HL-60/S4 treated with retinoic acid at 250 ng/mL for 4 days and 3 days (cell line): ENCODE measurements around the gene KCTD3.

Source experiments
- in situ Hi-C: fragments of 300-500 bp; cut with MboI; formaldehyde crosslinking; loops from 2 replicates; pipeline ENCODE4 v1.7.0; 2022; ENCODE audit warnings: low sequenced_read_pairs

KCTD3 gene

GRCh38 chr1:215650446-215651149 is 83.5 kb downstream of the KCTD3 start:
- in situ Hi-C loops: no loop called here

GRCh38 chr1:215651867-215652266 is 84.8 kb downstream of the KCTD3 start:
- in situ Hi-C loops: no loop called here

GRCh38 chr1:215652371-215652770 is 85.3 kb downstream of the KCTD3 start:
- in situ Hi-C loops: no loop called here

GRCh38 chr1:215657047-215657446 is 89.9 kb downstream of the KCTD3 start:
- in situ Hi-C loops: no loop called here

GRCh38 chr1:215660259-215660658 is 93.2 kb downstream of the KCTD3 start:
- in situ Hi-C loops: no loop called here

- in situ Hi-C loops: no loop called here
Measured at GRCh38 chr1:215661033-215661432, 93.9 kb downstream of the KCTD3 start.

GRCh38 chr1:215665215-215665614 is 98.1 kb downstream of the KCTD3 start:
- in situ Hi-C loops: no loop called here

- in situ Hi-C loops: no loop called here
Measured at GRCh38 chr1:215667761-215668160, 100.7 kb downstream of the KCTD3 start.

- in situ Hi-C loops: no loop called here
Measured at GRCh38 chr1:215669806-215670491, 102.8 kb downstream of the KCTD3 start.
